GM12878 (cell line): ENCODE data around the gene PTX4. TPM values are rescaled to one million over a fixed set of nuclear protein-coding genes. Genes with fewer than 3 reads are reported as not detected.

Source experiments
- ATAC-seq: fragments of 200-7000 bp; cut with Tn5 transposase; 3 replicates; pipeline ENCODE4 v1.9.1; 2020; ENCODE audit warnings: mild to moderate bottlenecking, moderate library complexity
- BruUV-seq: library from RNA; stranded (reverse); fragments of 400-500 nt; replicated peaks from 2 replicates; lab custom pipeline; 2021; lab: Mats Ljungman, UMichigan
- CTCF ChIA-PET: fragments of 300-600 bp; sonication (Branson Sonifier 250); formaldehyde crosslinking; extraction: SDS; loops from one replicate; lab custom pipeline; 2021; ENCODE audit warnings: inconsistent platforms; lab: Yijun Ruan, JAX
- POLR2A ChIA-PET: fragments of 350-600 bp; formaldehyde crosslinking; extraction: SDS; loops from one replicate; lab custom pipeline; 2021; ENCODE audit warnings: inconsistent platforms; lab: Charles Lee
- RAD21 ChIA-PET: fragments of 300-600 bp; sonication (Branson Sonifier 250); formaldehyde crosslinking; loops from one replicate; lab custom pipeline; 2023; ENCODE audit warnings: antibody characterized with exemption; ENCODE audit not compliant: unreplicated experiment; lab: Charles Lee
- SMC1A ChIA-PET: fragments of 300-600 bp; sonication (Branson Sonifier 250); formaldehyde crosslinking; loops from one replicate; lab custom pipeline; 2023; ENCODE audit not compliant: unreplicated experiment, uncharacterized antibody; lab: Charles Lee
- DNase-seq: peaks from one replicate; pipeline ENCODE4 v3.0.0-alpha.2; 2011; ENCODE audit warnings: low read depth, low spot score
- FAIRE-seq: peaks from 3 replicates; lab custom pipeline; 2011; peaks lifted over from hg19 to GRCh38; lab: Jason Lieb, UNC
- H2AFZ ChIP-seq: 2 replicates; pipeline ENCODE4 v1.6.0; 2011; ENCODE audit warnings: low read depth, low read length, control low read depth; ENCODE audit not compliant: control insufficient read depth
- H3K27ac ChIP-seq: 2 replicates; pipeline ENCODE4 v1.5.1; 2011; ENCODE audit warnings: control low read depth; ENCODE audit not compliant: control insufficient read depth, insufficient read depth
- H3K27me3 ChIP-seq, 2 experiments: replicated peaks in 1 of 2; 2 replicates each; pipeline versions ENCODE4 v1.6.0 to v1.6.1; 2011; ENCODE audit warnings: low read length in 1 of 2; ENCODE audit not compliant: control insufficient read depth in 2 of 2, insufficient read depth in 2 of 2
- H3K36me3 ChIP-seq, 2 experiments: 2 replicates each; pipeline ENCODE4 v1.5.1; 2011; ENCODE audit warnings: low read length in 1 of 2; ENCODE audit not compliant: control insufficient read depth in 2 of 2, insufficient read depth in 2 of 2
- H3K4me1 ChIP-seq: 2 replicates; pipeline ENCODE4 v1.6.1; 2011; ENCODE audit warnings: mild to moderate bottlenecking, low read length, moderate library complexity, mixed read lengths; ENCODE audit not compliant: control insufficient read depth, insufficient read depth
- H3K4me2 ChIP-seq: 2 replicates; pipeline ENCODE4 v1.6.0; 2011; ENCODE audit warnings: control low read depth; ENCODE audit not compliant: control insufficient read depth, insufficient read depth
- H3K4me3 ChIP-seq: fragments of 200-600 bp; sonication (generic); 2 replicates; pipeline ENCODE4 v1.5.1; 2016
- H3K79me2 ChIP-seq: 2 replicates; pipeline ENCODE4 v1.6.0; 2011; ENCODE audit warnings: low read length; ENCODE audit not compliant: control insufficient read depth, insufficient read depth
- H3K9ac ChIP-seq: 2 replicates; pipeline ENCODE4 v1.8.0; 2011; ENCODE audit warnings: low read length, control low read depth, mixed read lengths; ENCODE audit not compliant: control insufficient read depth, insufficient read depth
- H3K9me3 ChIP-seq: replicated peaks from 3 replicates; pipeline ENCODE4 v1.5.1; 2011; ENCODE audit warnings: mild to moderate bottlenecking, low read length; ENCODE audit not compliant: control insufficient read depth, insufficient read depth
- H4K20me1 ChIP-seq: 2 replicates; pipeline ENCODE4 v1.6.0; 2011; ENCODE audit not compliant: control insufficient read depth, insufficient read depth
- BHLHE40 ChIP-seq, 2 experiments: fragments of 450-650 bp in 1 of 2; IDR thresholded peaks; 2 replicates each; pipeline ENCODE4 v1.6.1; 2011 to 2017; ENCODE audit warnings: low read depth in 2 of 2, borderline replicate concordance in 1 of 2, improper control_type of control experiment in 1 of 2, low read length in 1 of 2, mild to moderate bottlenecking in 1 of 2
- CHD1 ChIP-seq: IDR thresholded peaks from 2 replicates; pipeline ENCODE4 v1.6.1; 2012; ENCODE audit warnings: low read depth, low read length, improper control_type of control experiment
- DPF2 ChIP-seq: fragments of 450-650 bp; IDR thresholded peaks from 2 replicates; pipeline ENCODE4 v1.6.1; 2017; ENCODE audit warnings: mild to moderate bottlenecking
- IKZF1 ChIP-seq: fragments of 450-650 bp; conservative IDR thresholded peaks from 2 replicates; pipeline ENCODE4 v1.6.1; 2017; ENCODE audit warnings: antibody characterized with exemption, mild to moderate bottlenecking
- POLR2A ChIP-seq: IDR thresholded peaks from 2 replicates; pipeline ENCODE4 v1.6.1; 2011; ENCODE audit warnings: low read depth, mild to moderate bottlenecking, low read length
- SREBF2 ChIP-seq: IDR thresholded peaks from 2 replicates; pipeline ENCODE4 v1.6.1; 2012; ENCODE audit warnings: mild to moderate bottlenecking, low read length
- STAT3 ChIP-seq: IDR thresholded peaks from 2 replicates; pipeline ENCODE4 v1.6.1; 2011; ENCODE audit warnings: low read depth, low read length, improper control_type of control experiment
- WRNIP1 ChIP-seq: IDR thresholded peaks from 2 replicates; pipeline ENCODE4 v1.6.1; 2011; ENCODE audit warnings: low read depth, low read length, improper control_type of control experiment, borderline replicate concordance
- ZNF274 ChIP-seq: IDR thresholded peaks from one replicate; pipeline ENCODE4 v1.8.0; 2011; ENCODE audit not compliant: insufficient read length, insufficient read depth
- ZNF622 ChIP-seq: fragments of 450-650 bp; IDR thresholded peaks from 2 replicates; pipeline ENCODE4 v1.6.1; 2017; ENCODE audit warnings: mild to moderate bottlenecking, inconsistent platforms
- WGBS: methylation state at CpG from one replicate; pipeline ENCODE4 v1.1.6; 2016; ENCODE audit warnings: low lambda C conversion rate; ENCODE audit not compliant: insufficient replicate concordance, insufficient coverage; ENCODE audit errors: missing lambda C conversion rate; 5-methylcytosine and 5-hydroxymethylcytosine counted together
- in situ Hi-C: fragments of 300-500 bp; cut with MboI; formaldehyde crosslinking; loops from 9 replicates; pipeline ENCODE4 v1.14.3; 2018; ENCODE audit warnings: mixed read lengths
- intact Hi-C: fragments of 100-400 bp; cut with micrococcal nuclease; formaldehyde crosslinking; loops from one replicate; pipeline ENCODE4 v1.14.2; 2022; ENCODE audit not compliant: unreplicated experiment
- polyA plus RNA-seq, 11 experiments: library from polyadenylated mRNA; depleted of rRNA in 4 of 11; unstranded in 6 of 11; stranded (reverse) in 5 of 11; fragments of >200 nt; fragmentation: Nextera tagmentation in 4 of 11; fragmentation: Illumina TruSeq in 1 of 11; extraction: Ambion mirVana in 4 of 11; extraction: Trizol in 1 of 11; gene quantifications; 1 replicate in 1 of 11; 2 replicates in 10 of 11; pipeline versions ENCODE4 v1.2.1 to v1.2.3, GENCODE V29; 2011 to 2016; ENCODE audit warnings: inconsistent platforms in 2 of 11, missing spikeins in 2 of 11, low read depth in 1 of 11
- total RNA-seq, 4 experiments: library from RNA; depleted of rRNA in 3 of 4; stranded (reverse); fragments of >200 nt in 3 of 4; fragmentation: Illumina TruSeq in 1 of 4; extraction: Trizol in 1 of 4; gene quantifications; 2 replicates each; pipeline versions ENCODE4 v1.2.1 to v1.2.3, GENCODE V29; 2013 to 2021
- TF ChIP-seq, protein P1 (sequence below): fragments of 450-650 bp; IDR thresholded peaks from 2 replicates; pipeline ENCODE4 v1.6.1; 2018; ENCODE audit warnings: borderline replicate concordance, mild to moderate bottlenecking; ENCODE audit not compliant: partially characterized antibody
- TF ChIP-seq, protein P2 (sequence below): fragments of 450-650 bp; IDR thresholded peaks from 2 replicates; pipeline ENCODE4 v1.6.1; 2016; ENCODE audit warnings: mild to moderate bottlenecking
- TF ChIP-seq, protein P3 (sequence below): IDR thresholded peaks from 2 replicates; pipeline ENCODE4 v1.6.1; 2012; ENCODE audit warnings: low read depth, low read length, improper control_type of control experiment
- TF ChIP-seq, protein P4 (sequence below): IDR thresholded peaks from 2 replicates; pipeline ENCODE4 v1.6.1; 2011; ENCODE audit warnings: borderline replicate concordance, low read depth, mild to moderate bottlenecking, moderate library complexity, mixed read lengths, low read length; ENCODE audit not compliant: insufficient read depth; ENCODE audit errors: extremely low read length

Gene PTX4
- total and polyA plus RNA-seq, 10 of the 15 experiments (the other 5 are each of a cell fraction or from before 2014, with no cell fraction given) = not detected

DNA sequence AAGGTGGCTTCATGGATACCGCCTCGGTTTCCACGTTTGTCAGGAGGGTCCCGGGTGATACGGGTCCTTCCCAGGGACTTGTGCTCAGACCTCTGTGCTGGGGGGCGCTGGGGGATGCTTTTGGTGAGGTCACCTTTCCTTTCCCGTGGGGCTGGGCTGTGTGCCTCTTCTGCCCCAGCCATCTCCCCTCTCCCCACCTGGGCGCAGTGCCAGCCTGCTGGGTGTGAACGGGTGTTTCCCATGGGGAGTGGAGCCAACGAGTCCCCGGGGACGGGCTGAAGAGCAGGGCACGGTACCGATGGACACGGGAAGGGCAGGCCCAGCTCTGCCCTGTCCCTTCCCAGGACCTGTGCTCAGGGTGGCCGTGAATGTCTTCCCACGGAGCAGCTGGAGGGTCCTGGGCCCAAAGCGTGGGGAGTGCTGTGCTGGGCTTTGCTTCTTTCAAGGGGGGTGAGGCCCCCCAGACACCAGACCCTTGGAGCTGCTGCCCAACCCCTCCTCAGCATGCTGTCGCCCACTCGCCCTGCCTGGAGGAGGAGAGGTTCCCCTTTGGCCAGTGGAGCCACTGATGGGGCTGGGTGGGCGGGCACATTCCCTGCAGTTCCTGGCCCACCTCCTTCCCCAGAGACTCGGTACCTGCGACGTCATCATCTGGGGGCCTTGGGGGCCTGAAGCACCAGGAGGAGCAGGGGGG lies 19.9 kb upstream of the PTX4 start:
- no TSS peak for BruUV-seq
- no peak overlapping the region for H3K4me2 ChIP-seq
- DNase-seq = no peak
- TF ChIP-seq STAT3 (no peak), IKZF1 (no peak), ZNF274 (no peak), SREBF2 (no peak), ZNF622 (no peak), CHD1 (no peak), WRNIP1 (no peak), DPF2 (no peak), BHLHE40 (IDR thresholded peaks at IDR 0.05; ENCODE audit: borderline replicate concordance in 1 of 2, low read depth in 2 of 2, low read length in 1 of 2) (no peak), POLR2A (no peak)
- TF ChIP-seq, protein P1, sequence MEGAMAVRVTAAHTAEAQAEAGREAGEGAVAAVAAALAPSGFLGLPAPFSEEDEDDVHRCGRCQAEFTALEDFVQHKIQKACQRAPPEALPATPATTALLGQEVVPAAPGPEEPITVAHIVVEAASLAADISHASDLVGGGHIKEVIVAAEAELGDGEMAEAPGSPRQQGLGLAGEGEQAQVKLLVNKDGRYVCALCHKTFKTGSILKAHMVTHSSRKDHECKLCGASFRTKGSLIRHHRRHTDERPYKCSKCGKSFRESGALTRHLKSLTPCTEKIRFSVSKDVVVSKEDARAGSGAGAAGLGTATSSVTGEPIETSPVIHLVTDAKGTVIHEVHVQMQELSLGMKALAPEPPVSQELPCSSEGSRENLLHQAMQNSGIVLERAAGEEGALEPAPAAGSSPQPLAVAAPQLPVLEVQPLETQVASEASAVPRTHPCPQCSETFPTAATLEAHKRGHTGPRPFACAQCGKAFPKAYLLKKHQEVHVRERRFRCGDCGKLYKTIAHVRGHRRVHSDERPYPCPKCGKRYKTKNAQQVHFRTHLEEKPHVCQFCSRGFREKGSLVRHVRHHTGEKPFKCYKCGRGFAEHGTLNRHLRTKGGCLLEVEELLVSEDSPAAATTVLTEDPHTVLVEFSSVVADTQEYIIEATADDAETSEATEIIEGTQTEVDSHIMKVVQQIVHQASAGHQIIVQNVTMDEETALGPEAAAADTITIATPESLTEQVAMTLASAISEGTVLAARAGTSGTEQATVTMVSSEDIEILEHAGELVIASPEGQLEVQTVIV = no peak
- TF ChIP-seq, protein P2, sequence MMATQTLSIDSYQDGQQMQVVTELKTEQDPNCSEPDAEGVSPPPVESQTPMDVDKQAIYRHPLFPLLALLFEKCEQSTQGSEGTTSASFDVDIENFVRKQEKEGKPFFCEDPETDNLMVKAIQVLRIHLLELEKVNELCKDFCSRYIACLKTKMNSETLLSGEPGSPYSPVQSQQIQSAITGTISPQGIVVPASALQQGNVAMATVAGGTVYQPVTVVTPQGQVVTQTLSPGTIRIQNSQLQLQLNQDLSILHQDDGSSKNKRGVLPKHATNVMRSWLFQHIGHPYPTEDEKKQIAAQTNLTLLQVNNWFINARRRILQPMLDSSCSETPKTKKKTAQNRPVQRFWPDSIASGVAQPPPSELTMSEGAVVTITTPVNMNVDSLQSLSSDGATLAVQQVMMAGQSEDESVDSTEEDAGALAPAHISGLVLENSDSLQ = no peak
- TF ChIP-seq, protein P3, sequence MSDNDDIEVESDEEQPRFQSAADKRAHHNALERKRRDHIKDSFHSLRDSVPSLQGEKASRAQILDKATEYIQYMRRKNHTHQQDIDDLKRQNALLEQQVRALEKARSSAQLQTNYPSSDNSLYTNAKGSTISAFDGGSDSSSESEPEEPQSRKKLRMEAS = no peak
- TF ChIP-seq, protein P4, sequence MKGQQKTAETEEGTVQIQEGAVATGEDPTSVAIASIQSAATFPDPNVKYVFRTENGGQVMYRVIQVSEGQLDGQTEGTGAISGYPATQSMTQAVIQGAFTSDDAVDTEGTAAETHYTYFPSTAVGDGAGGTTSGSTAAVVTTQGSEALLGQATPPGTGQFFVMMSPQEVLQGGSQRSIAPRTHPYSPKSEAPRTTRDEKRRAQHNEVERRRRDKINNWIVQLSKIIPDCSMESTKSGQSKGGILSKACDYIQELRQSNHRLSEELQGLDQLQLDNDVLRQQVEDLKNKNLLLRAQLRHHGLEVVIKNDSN = no peak
- TF ChIP-seq, all 136 proteins: peak for 0
- no peak overlapping the region for H2AFZ ChIP-seq
- H3K4me3 ChIP-seq = no peak overlapping the region
- in situ Hi-C loops = no loop called here
- H3K9ac ChIP-seq = no peak overlapping the region
- no peaks in the 10 kb centered on the region for H3K27me3 ChIP-seq
- POLR2A ChIA-PET = interaction anchor here (0.7 kb wide), 1 partner anchor 105 kb away, joined by 4 read pairs; no protein-coding TSS in a partner anchor
- 92% methylated on average over 24 of the region's 24 CpGs for WGBS
- CTCF ChIA-PET = no interaction called here
- no peak for FAIRE-seq
- H4K20me1 ChIP-seq = no peaks in the 10 kb centered on the region
- SMC1A ChIA-PET = no interaction called here
- no peaks in the 10 kb centered on the region for H3K4me1 ChIP-seq
- H3K27ac ChIP-seq = no peak overlapping the region
- ATAC-seq = no peak
- no peaks in the 10 kb centered on the region for H3K79me2 ChIP-seq
- no peaks in the 10 kb centered on the region; the same call in 2 of the 3 replicates for H3K9me3 ChIP-seq
- RAD21 ChIA-PET = no interaction called here
- intact Hi-C loops = no loop called here
- no peaks in the 10 kb centered on the region for H3K36me3 ChIP-seq
